Stomach (tissue), 9 donors: Measurements from ENCODE around the gene CHAF1A. TPM values are rescaled to one million over a fixed set of nuclear protein-coding genes. Genes with fewer than 3 reads are reported as not detected.

Experiments used
- DNase-seq, 2 donors: peaks; one replicate each; pipeline versions ENCODE4 v3.0.0 to v3.0.0-alpha.2; 2013 to 2019
- H3K27ac ChIP-seq, 5 donors: fragments of 200-600 bp in 4 of 5; sonication (generic) in 4 of 5; one replicate each; pipeline ENCODE4 v1.5.1; 2013 to 2019; ENCODE audit warnings: mild to moderate bottlenecking in 1 of 5, moderate library complexity in 1 of 5
- H3K27me3 ChIP-seq, 3 donors: fragments of 200-600 bp; sonication (generic); one replicate each; pipeline ENCODE4 v1.5.1; 2017 to 2019; ENCODE audit warnings: mixed run types in 1 of 3
- H3K36me3 ChIP-seq, 4 donors: fragments of 200-600 bp; sonication (generic); 1 replicate in 3 of 4; 2 replicates in 1 of 4; pipeline ENCODE4 v1.5.1; 2016 to 2019
- H3K4me1 ChIP-seq, 4 donors: fragments of 200-600 bp; sonication (generic); one replicate each; pipeline ENCODE4 v1.5.1; 2016 to 2019
- H3K4me3 ChIP-seq, 4 donors: fragments of 200-600 bp; sonication (generic) in 3 of 4; one replicate each; pipeline ENCODE4 v1.5.1; 2016 to 2019; ENCODE audit warnings: mild to moderate bottlenecking in 1 of 4
- H3K9me3 ChIP-seq, 4 donors: fragments of 200-600 bp; sonication (generic); one replicate each; pipeline ENCODE4 v1.5.1; 2016 to 2019
- CTCF ChIP-seq, 7 experiments: fragments of 450-650 bp in 4 of 7; fragments of 200-600 bp in 3 of 7; sonication (generic) in 3 of 7; IDR thresholded peaks; one replicate each; pipeline ENCODE4 v1.5.1; 2016 to 2019; ENCODE audit warnings: antibody characterized with exemption in 7 of 7, control low read depth in 2 of 7, mild to moderate bottlenecking in 1 of 7
- EP300 ChIP-seq: sonication (generic); formaldehyde crosslinking; IDR thresholded peaks from one replicate; pipeline ENCODE4 v1.6.1; 2017; ENCODE audit warnings: antibody characterized with exemption
- POLR2A ChIP-seq, 4 donors: fragments of 450-650 bp; IDR thresholded peaks; one replicate each; pipeline ENCODE4 v1.6.1; 2016; ENCODE audit warnings: antibody characterized with exemption in 4 of 4, control low read depth in 2 of 4, mild to moderate bottlenecking in 1 of 4, moderate library complexity in 1 of 4
- POLR2AphosphoS5 ChIP-seq, 3 donors: sonication (generic); formaldehyde crosslinking; IDR thresholded peaks; one replicate each; pipeline ENCODE4 v1.6.1; 2016; ENCODE audit warnings: antibody characterized with exemption in 3 of 3
- WGBS, 5 donors: extraction: QIAGEN DNeasy Blood & Tissue Kit in 3 of 5; methylation state at CpG; one replicate each; pipeline versions ENCODE4 v1.1.5 to v1.1.7; 2013 to 2018; 5-methylcytosine and 5-hydroxymethylcytosine counted together
- intact Hi-C: fragments of 100-400 bp; cut with DNase I; formaldehyde crosslinking; loops from one replicate; pipeline ENCODE4 v1.15.1; 2023; ENCODE audit warnings: low total_unique reads
- polyA plus RNA-seq, 3 donors: library from polyadenylated mRNA; stranded (reverse); fragments of 200-250 nt; gene quantifications; one replicate each; pipeline ENCODE4 v1.2.3, GENCODE V29; 2013
- total RNA-seq, 5 donors: library from RNA; depleted of rRNA; stranded (reverse); fragments of >200 nt; gene quantifications; one replicate each; pipeline versions ENCODE4 v1.1.0 to v1.2.3, GENCODE V29; 2014 to 2016
- donor health status: healthy with polysubstance abuse.
- donor health status: Bipolar disorder and iron deficiency.
- donor health status: healthy.

The CHAF1A gene
- total and polyA plus RNA-seq, 8 donors: 1.8 to 100 (median 6.5) TPM

GRCh38 chr19:4453232-4454179, 51.1 kb downstream of the CHAF1A start:
- H3K4me1 ChIP-seq: peaks cover 19 to 52% (median 41%) of the 10 kb centered on the region in 4 donors
- no peaks in the 10 kb centered on the region for H3K27me3 ChIP-seq
- no peak for DNase-seq
- no peaks in the 10 kb centered on the region for H3K9me3 ChIP-seq
- H3K36me3 ChIP-seq: peaks cover 47 to 66% (median 64%) of the 10 kb centered on the region in 4 donors
- intact Hi-C loops: no loop called here
- WGBS, 5 donors: 69 to 80% (median 74%) methylated on average over 13 to 34 of the region's 34 CpGs
- peak overlapping the region in 1 of 5 donors; percentile 93 for H3K27ac ChIP-seq
- no peak overlapping the region for H3K4me3 ChIP-seq
- TF ChIP-seq CTCF (IDR thresholded peaks at IDR 0.05) (no peak), POLR2AphosphoS5 (IDR thresholded peaks at IDR 0.05) (no peak), EP300 (no peak), POLR2A (IDR thresholded peaks at IDR 0.05) (no peak)

GRCh38 chr19:4454747-4455718, 52.6 kb downstream of the CHAF1A start:
- Histone ChIP-seq H3K36me3 (peaks cover 34 to 51% (median 49%) of the 10 kb centered on the region in 4 donors), H3K27me3 (no peaks in the 10 kb centered on the region), H3K4me3 (peak overlapping the region in 3 of 4 donors; percentile 22 to 88 (median 81)), H3K4me1 (peaks cover 16 to 37% (median 30%) of the 10 kb centered on the region in 4 donors), H3K9me3 (no peaks in the 10 kb centered on the region), H3K27ac (peak overlapping the region in 3 of 5 donors; percentile 14 to 93 (median 92))
- 62 to 74% (median 70%) methylated on average over 12 to 29 of the region's 29 CpGs for WGBS, 5 donors
- intact Hi-C loops: no loop called here
- DNase-seq: peak in 1 of 2 donors; percentile 67
- no peak for TF ChIP-seq POLR2A (IDR thresholded peaks at IDR 0.05)
- TF ChIP-seq CTCF (IDR thresholded peaks at IDR 0.05): no peak
- no peak for TF ChIP-seq EP300
- TF ChIP-seq POLR2AphosphoS5 (IDR thresholded peaks at IDR 0.05): no peak

DNA sequence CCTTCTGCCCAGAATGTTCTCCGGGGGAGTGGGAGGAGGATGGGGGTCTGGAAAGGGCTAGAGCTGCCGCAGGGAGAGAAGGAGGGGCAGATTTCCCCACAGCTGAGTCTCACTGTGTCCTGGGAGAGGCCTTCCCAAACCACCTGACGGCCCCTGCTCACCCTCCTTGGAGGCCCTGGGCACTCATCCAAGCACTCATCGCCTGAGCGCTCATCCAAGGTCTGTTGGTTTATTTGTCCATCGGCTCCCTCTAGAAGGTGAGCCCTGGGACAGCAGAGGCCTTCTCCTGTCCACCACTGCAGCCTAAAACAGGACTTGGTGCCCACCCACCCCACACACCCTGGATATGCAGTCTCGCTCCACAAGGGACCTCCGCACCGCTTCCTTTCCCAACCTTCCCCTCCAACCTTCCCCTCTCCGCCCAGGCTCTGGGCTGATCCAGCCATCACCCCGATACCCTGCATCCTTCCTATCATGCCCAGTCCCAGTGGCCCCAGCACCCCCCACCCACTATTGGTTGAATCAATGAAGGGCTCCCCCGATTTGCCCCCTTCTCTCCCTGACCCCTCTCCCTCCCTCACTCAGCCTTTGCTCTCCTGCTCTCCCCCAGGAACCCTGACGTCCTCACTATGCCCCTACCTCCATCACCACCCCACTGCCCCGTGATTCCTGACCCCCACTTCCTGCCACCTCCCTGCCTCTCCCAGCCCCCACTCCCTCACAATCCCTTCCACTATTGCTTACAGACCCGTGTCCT, 53.5 kb downstream of the CHAF1A start:
- Histone ChIP-seq H3K36me3 (peaks cover 34 to 43% (median 40%) of the 10 kb centered on the region in 4 donors), H3K9me3 (no peaks in the 10 kb centered on the region), H3K4me1 (peaks cover 16 to 37% (median 30%) of the 10 kb centered on the region in 4 donors), H3K27me3 (no peaks in the 10 kb centered on the region), H3K4me3 (peak overlapping the region; percentile 66 to 88 (median 80)), H3K27ac (peak overlapping the region; percentile 41 to 93 (median 89))
- no peak for TF ChIP-seq EP300
- TF ChIP-seq POLR2AphosphoS5 (IDR thresholded peaks at IDR 0.05): no peak
- TF ChIP-seq POLR2A (IDR thresholded peaks at IDR 0.05): no peak
- TF ChIP-seq CTCF (IDR thresholded peaks at IDR 0.05): no peak
- intact Hi-C loops: no loop called here
- WGBS, 5 donors: 40 to 52% (median 51%) methylated on average over 15 of the region's 15 CpGs
- DNase-seq: peak in 1 of 2 donors; percentile 72
